HG03439 (cell line): Measurements from ENCODE around the gene CENPB.
"Not testable (repeated sequence)": the region's sequence is repeated elsewhere in the genome, so short reads cannot be mapped to it uniquely, and the experiment has no call there.

Experiments
- ATAC-seq: cut with Tn5 transposase; IDR thresholded peaks from one replicate; pipeline ENCODE4 v1.9.1; 2021; ENCODE audit warnings: mild to moderate bottlenecking, moderate library complexity; ENCODE audit not compliant: unreplicated experiment

CENPB gene, protein sequence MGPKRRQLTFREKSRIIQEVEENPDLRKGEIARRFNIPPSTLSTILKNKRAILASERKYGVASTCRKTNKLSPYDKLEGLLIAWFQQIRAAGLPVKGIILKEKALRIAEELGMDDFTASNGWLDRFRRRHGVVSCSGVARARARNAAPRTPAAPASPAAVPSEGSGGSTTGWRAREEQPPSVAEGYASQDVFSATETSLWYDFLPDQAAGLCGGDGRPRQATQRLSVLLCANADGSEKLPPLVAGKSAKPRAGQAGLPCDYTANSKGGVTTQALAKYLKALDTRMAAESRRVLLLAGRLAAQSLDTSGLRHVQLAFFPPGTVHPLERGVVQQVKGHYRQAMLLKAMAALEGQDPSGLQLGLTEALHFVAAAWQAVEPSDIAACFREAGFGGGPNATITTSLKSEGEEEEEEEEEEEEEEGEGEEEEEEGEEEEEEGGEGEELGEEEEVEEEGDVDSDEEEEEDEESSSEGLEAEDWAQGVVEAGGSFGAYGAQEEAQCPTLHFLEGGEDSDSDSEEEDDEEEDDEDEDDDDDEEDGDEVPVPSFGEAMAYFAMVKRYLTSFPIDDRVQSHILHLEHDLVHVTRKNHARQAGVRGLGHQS

DNA sequence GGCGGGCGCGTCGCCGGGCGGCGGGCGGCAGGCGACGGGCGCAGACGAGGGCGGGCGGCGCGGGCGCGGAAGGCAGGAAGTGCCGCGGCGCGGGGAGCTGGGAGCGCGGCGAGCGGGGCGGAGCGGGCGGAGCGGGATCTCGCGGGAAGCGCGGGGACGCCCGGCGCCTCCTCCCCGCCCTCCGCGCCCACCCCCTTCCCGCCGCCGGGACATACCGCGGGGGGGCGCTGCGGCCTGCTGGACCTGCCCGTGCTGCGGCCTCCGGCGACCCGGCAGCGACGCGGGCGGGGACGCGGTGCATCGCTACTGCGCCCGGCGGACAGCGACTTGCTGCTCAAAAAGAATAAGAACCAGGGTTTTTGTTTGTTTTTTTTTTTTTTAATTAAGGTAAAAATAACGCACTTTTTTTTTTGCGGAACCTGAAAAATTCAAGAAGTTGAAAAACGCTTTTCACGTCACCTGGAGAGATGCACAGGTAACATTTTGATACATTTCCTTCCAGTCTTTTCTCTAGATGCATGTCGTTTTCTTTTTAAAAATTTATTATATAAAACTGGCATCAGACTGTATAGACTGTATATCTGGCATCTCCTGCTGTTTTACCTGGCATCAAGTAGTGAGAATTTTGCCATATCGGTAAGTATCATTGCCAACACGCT, at the start of gene CENPB:
Gene CENPB, minus strand, starts transcription at position 76 of the 659 bp plus-strand sequence. CDS start 257 bp downstream, outside the sequence.
- peak; percentile 64 for ATAC-seq

DNA sequence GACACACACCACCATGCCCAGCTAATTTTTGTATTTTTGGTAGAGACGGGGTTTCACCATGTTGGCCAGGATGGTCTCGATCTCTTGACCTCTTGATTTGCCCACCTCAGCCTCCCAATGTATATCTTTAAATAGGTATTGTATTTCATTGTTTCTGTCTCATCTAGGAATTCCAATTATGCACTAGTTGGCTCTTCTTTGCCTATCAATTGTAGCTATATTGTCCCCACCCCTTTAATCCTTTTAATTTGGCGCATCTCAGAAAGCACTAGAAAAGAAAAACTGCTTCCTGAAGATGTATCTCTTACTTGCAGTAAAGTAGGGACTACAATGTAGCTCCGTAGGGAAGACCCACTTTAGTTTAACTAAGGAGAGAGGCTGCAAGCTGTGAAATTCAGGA, 49.6 kb upstream of the CENPB start:
- ATAC-seq: no peak

DNA sequence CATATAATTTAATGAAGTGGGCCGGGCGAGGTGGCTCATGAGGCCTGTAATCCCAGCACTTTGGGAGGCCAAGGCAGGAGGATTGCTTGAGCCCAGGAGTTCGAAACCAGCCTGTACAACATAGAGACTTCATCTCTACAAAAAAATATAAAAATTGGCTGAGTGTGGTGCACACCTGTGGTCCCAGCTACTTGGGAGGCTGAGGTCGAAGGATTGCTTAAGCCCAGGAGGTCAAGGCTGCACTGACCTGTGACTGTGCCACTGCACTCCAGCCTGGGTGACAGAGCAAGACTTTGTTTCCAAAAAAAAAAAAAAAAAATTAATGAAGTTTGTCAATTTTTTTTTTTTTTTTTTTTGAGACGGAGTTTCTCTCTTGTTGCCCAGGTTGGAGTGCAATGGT, 43.4 kb upstream of the CENPB start:
- ATAC-seq: not testable (repeated sequence)

DNA sequence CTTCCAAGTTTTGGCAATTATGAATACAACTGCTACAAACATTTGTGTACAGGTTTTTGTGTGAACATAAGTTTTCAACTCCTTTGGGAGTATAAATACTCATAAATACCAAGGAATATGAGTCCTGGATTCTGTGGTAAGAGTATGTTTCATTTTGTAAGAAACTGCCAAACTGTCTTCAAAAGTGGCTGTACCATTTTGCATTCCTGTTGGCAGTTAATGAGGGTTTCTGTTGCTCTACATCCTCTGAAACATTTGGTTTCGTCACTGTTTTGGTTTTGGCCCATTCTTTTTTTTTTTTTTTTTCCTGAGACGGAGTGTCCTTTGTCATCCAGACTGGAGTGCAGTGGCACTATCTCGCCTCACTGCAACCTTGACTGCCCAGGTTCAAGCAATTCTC, 42.3 kb upstream of the CENPB start:
- ATAC-seq: no peak

DNA sequence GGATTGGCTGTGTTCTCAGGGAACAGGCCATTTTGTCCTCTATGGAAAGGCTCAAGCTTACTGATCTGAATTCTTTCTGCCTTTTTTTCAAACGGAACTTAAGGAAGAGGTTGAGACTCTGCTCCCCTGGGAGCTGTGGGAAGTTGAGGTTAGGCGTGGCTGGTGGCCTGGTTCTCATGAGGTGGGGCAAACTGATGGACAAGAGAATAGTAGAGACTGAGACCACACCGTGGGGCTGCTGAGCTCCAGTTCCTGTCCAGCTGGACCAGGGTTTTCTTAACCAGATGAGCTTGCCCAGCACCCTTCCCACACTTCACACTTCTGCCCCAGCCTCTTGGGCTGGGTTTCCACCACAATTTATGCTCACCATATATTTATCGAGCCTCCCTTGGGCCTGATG, 39.9 kb upstream of the CENPB start:
- ATAC-seq: no peak

DNA sequence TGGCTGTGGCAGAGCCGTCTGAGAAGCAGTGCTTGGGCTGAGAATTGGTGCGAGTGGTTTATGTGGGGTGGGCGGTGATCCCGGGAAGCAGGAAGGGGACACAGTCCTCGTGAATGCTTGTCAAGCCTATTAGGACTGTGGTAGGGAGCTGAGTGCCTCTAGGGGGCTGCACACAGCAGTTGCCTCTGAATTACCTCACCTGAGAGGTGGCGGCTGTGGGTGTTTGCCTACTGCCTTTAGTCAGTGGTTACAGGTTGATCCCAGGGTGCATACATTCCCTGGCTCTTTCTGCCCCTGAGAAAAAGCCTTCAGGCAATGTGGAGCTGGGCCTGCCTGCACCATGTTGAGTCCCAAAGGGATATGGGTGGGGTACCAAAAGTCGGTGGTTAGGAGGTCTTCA, 39.0 kb upstream of the CENPB start:
- no peak for ATAC-seq

DNA sequence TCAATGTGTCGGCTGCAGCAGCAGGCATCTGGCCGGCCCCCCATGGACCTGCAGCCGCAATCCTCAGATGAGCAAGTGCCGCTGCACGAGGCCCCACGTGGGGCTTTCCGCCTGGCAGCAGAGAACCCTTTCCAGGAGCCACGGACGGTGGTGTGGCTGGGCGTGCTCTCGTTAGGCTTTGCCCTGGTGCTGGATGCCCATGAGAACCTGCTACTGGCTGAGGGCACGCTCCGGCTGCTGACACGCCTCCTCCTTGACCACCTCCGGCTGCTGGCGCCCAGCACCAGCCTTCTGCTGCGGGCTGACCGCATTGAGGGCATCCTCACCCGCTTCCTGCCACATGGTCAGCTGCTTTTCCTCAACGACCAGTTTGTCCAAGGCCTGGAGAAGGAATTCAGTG, 37.3 kb upstream of the CENPB start:
- ATAC-seq: no peak

DNA sequence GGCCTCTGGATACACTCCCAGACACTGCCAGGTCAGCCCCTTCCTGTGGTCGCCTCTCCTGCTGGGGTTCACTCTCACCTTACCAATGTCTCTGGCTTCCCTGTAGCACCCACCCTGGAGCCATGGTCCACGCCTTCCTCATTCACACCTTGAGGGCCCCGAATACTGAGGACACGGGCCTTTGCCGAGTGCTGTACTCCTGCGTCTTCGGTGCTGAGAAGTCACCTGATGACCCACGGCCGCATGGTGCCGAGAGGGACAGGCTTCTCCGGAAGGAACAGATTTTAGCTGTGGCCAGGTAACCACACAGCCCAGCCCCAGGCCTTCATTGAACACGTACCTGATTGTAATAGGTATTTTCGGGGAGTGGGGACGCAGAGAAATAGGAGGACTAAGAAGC, 35.5 kb upstream of the CENPB start:
- no peak for ATAC-seq

DNA sequence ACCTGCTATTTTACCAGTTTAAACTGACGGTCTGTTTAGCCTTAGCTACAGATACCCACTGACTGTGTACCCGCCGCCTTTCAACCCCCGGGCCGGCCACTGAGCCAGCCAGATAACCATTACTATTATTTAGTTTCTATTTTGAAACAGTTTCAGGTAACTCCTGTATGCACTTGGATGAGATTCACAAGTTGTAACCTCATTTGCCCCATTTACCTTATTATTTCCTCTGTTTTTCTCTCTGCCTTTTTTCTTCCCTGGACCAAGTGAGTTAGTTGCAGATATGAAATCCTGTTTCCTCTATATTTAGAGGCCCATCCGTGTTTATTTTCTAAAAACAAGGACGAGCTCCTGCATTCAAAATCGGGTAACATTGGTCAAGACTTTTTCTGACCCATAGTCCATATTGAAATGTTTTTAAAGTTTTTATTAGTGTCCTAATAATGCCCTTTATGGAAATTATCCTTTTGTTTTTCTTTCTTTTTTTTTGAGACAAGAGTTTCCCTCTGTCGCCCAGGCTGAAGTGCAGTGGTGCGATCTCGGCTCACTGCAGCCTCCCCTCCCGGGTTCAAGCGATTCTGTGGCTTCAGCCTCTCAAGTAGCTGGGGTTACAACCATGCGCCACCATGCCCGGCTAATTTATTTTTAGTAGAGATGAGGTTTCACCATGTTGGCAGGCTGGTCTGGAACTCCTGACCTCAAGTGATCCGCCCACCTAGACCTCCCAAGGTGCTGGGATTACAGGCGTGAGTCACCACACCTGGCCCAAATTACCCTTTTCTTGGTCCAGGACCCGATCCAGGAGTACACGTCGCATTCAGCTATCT, 34.6 kb upstream of the CENPB start:
- ATAC-seq: no peak

DNA sequence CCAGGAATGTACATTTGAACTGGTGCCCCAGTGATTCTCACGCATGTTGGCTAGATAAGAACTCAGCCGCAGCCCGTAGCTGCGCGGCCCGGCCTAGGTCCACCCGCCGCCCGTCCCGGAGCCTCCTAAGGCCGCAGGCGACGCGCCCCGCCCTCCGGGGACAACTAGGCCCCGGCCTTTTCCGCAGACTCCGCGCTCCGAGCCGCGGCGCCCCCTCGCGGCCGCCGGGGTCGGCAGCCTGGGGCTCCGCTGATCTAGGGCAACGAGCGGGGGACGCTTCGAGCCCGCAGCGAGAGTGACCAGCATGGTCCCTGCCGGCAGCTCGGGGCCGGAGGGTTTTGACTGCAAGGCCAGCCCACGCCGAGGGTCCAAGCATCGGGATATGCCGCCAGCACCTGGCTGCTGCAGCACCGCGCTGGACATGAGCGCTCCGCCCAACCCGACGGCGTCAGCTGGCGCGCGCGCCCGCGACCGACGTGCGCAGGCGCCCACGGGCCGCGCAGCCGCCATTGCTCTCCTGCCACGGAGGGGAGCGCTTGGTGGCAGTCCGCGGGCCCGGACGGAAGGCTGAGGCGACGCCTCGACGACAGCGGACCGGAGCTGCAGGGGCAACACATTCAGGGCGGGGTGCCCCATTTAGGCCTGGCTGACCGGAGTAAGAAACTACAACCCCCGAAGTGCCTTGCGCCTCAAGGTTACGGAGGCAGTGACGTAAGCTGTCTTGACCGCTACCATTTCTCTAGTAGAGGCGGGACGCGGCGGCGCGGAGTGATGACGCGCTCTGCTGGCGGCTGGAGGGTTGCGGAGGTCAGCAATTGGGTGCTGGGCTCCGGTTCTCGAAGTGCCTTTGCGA, 33.7 kb upstream of the CENPB start, which contains the start of gene AP5S1:
Gene AP5S1, plus strand, starts transcription at position 500 of the 853 bp plus-strand sequence. CDS start 1,571 bp downstream, outside the sequence.
- ATAC-seq: peak; percentile 84

DNA sequence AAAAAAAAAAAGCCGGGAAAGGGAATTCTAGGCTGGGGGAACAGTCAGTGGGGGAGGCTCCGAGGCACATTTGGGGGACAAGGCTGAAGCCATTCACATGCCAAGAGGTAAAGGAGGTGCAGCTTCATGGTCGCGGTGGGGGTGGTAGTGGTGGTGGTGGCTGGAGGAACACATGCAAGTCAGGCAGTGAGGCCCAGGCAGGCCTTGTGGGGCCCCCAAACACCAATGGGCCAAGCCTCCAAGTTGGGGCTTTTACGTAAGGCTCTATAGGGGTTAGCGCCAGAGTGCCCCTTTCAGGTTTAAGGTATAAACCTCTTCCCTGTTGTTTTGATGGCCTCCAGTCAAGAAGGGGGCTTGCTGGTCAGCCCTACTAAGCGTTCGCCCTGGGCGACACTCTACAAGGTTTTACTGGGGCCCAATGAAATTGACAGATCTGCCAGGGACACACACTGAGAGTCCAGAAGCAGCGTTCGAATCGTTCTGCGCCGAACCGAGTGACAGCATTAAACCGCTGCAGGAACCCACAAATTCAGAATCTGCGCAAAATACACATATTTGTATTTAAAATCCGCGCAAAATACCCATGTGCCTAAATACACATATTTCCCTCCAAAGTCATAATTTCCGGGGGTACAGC, 33.0 kb upstream of the CENPB start:
- ATAC-seq: no peak

DNA sequence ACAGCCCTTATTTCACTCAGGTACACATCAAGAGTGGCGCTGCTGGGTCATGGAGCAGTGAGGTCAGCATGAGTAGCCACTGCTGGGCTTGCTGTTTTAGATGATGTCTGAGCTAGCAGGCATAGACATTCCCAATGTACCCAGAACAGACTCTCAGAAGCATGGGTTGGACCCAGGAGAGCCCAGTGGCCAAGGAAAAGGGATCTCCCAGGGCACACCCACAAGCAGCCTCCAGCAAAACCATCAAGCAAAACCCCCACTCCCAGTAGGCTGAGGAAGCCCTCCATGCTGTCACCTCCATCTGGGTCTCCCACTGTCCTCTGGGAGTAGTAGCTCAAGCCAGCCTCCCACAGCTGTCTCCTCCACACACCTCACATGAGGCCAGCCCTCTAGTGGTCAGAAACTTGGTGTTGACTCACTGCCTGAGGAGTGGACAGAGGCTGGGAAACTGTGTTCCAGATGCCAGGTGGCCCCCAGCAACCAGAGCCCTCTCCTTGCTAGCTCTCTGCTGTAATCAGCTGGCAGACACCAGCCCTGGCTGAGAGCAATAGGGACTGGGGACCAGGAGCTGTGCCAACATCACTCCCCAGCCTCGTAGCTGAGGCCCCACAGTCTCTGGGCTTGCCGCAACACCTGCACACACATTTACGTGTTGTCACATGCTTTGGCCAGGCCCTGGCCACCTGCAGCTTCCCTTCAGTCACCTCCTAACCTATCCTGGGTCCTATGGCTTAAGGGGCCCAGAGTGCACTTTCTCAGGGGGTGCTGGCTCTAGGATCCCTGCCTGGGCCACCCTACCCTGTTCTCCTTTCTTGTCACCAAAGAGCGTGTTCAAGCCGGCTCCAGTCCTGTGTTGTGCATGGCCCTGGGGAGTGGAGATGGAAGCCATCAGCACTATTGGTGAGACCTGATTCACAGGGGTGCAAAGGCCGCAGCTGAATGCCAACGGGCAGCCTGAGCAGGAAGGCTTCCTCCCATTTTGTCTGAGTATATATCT, 31.9 kb upstream of the CENPB start:
- no peak for ATAC-seq

DNA sequence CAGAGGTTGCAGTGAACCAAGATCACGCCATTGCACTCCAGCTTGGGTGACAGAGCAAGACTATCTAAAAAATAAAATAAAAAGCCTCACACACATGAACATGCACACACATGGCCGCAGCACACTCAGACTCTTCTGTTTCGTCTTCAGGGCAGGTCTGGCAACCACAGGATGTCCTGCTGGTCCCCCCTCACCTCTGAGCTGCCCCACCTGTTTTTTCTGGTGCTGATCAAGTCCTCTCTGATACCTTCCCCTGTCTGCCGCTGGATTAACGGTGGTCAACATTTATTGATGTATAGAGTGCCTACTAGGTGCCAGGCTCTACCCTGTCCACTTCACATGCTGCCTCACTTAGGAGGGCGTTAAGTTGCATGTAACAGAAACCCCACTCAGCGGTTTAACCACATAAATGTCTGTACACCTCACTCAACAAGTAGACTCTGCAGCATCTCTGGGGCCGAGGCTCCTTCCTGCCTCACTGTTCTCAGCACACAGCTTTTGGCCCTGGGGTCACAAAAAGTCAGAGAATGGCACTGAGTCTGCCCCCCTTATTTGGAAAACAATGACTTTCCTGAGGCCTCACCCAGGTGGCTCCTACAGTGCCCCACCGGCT, 29.3 kb upstream of the CENPB start:
- ATAC-seq: no peak

DNA sequence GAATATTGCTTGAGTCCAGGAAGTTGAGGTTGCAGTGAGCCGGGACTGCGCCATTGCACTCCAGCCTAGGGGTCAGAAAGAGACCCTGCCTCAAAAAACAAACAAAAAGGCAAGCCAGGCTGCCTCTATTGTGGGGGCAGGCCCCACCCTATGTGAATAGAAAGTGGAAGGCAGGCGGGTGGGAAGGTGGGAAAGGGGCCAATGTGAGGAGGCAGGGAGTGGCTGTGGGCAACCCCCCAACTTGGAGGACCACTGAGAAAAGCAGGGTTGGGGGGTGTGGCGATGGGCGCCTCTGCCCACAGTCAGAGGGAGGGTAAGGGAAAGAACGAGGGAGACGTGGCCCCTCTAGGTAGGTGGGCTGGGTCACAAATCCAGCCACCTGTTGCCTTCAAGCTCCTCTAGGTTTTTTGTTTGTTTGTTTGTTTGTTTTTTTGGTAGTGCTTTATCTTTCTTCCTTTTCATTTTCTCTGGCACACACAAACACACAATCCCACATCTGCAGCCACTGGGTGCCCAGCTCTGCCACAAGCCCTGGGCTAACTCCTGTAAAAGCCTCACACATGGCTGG, 28.5 kb upstream of the CENPB start:
- no peak for ATAC-seq

DNA sequence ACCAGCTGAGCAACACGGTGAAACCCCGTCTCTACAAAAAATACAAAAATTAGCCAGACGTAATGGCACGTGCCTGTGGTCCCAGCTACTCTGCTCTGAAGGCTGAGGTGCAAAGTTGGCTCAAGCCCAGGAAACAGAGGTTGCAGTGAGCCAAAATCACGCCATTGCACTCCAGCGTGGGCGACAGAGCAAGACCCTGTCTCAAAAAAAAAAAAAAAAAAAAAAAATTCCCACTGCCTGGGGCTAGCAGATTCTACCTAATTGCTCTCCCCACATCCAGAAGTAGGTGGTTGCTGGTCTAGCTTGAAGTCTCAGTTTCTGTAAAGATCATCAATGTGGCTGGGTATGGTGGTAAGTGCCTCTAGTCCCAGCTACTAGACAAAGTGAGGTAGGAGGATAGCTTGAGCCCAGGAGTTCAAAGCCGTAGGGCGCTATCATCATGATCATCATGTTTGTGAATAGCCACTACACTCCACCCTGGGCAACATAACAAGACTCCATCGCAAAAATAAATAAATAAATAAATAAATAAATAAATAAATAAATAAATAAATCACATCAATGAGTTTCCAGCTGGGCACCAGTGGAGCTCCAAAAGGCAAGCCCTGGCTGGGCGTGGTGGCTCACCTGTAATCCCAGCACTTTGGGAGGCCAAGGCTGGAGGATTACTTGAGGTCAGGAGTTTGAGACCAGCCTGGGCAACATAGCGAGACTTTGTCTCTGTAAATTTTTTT, 27.5 kb upstream of the CENPB start:
- no peak for ATAC-seq

DNA sequence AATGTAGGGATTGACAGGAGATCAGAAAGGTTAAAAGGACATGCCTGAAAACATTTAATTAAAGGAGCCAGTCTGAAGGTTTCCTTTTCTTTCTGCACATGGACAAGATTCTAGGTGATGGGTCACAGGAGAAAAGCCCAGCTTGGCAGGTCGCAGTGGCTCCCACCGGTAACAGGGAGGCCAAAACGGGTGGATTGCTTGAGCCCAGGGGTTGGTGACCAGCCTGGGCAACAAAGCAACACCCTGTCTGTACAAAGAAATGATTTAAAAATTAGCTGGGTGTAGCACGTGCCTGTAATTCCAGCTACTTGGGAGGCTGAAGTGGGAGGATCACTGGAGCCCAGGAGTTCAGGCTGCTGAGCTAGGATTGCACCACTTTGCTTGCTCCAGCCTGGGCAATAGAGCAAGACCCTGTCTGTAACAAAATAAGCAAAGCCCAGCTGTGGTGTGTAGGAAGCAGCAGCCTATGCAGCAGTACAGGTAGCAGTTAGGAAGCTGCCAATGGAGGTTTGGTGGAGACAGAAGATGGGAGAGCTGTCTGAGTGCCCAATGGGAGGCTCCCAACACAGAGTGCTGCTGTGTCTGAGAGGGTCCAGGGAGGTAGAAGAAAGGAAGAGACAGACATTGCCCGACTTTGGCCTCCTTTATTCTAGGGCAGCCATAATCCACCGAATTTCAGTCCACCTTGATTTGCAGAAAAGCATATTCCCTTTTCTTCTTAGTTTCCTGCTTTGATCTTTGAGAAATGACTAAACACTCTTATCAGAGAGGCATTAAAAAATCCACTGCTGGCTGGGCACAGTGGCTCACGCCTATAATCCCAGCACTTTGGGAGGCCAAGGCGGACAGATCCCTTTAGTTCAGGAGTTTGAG, 26.7 kb upstream of the CENPB start:
- ATAC-seq: no peak
